Upper lobe of left lung (tissue), 4 donors: Measurements from ENCODE around the gene ACTL6B.

ENCODE experiments used
- CTCF ChIP-seq, 6 experiments: fragments of 450-650 bp in 4 of 6; fragments of 200-600 bp in 2 of 6; sonication (generic) in 2 of 6; IDR thresholded peaks; one replicate each; pipeline ENCODE4 v1.5.1; 2016 to 2019; ENCODE audit warnings: antibody characterized with exemption in 6 of 6
- POLR2A ChIP-seq, 4 donors: fragments of 450-650 bp; IDR thresholded peaks; one replicate each; pipeline ENCODE4 v1.5.1; 2016 to 2017; ENCODE audit warnings: antibody characterized with exemption in 4 of 4, mild to moderate bottlenecking in 2 of 4

DNA sequence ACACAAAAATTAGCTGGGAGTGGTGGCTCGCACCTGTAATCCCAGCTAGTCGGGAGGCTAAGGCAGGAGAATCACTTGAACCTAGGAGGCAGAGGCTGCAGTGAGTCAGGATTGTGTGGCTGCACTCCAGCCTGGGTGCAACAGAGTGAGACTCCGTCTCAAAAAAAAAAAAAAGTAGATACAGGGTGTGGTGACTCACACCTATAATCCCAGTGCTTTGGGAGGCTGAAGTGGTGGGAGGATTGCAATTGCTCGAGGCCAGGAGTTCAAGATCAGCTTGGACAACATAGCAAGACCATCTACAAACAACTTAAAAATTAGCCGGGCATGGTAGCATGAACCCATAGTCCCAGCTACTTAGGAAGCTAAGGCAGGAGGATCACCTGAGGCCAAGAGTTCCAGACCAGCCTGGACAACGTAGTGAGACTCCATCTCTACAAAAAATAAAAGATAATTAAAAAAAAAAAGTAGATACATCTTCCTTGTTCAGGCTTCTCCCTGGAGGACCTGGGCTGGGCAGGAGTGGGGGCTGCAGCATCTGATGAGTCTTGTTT is 41.9 kb downstream of the ACTL6B start:
- TF ChIP-seq POLR2A (IDR thresholded peaks at IDR 0.05): no peak
- TF ChIP-seq CTCF (IDR thresholded peaks at IDR 0.05): no peak
